HEK293 (cell line): ENCODE data around the gene ZNF629.

Experiments used
- CTCF ChIA-PET: fragments of 350-600 bp; formaldehyde crosslinking; extraction: SDS; loops from one replicate; lab custom pipeline; 2021; ENCODE audit warnings: antibody characterized with exemption; lab: Yijun Ruan, JAX
- POLR2A ChIA-PET: fragments of 300-600 bp; formaldehyde crosslinking; extraction: SDS; loops from one replicate; lab custom pipeline; 2020; ENCODE audit warnings: antibody characterized with exemption, inconsistent platforms; lab: Yijun Ruan, JAX
- H3K27ac ChIP-seq: fragments of 200-500 bp; sonication (Bioruptor generic); 2 replicates; pipeline ENCODE4 v1.5.1; 2014; ENCODE audit warnings: low read depth, low read length, control low read depth, inconsistent platforms; ENCODE audit errors: extremely low read depth
- H3K36me3 ChIP-seq, 2 experiments: fragments of 200-500 bp in 1 of 2; sonication (Bioruptor generic) in 1 of 2; 1 replicate in 1 of 2; 2 replicates in 1 of 2; pipeline ENCODE4 v1.5.1; 2014 to 2017; ENCODE audit warnings: inconsistent platforms in 2 of 2, low read length in 2 of 2; ENCODE audit not compliant: control insufficient read depth in 2 of 2, insufficient read depth in 1 of 2
- H3K4me1 ChIP-seq: fragments of 200-500 bp; sonication (Bioruptor generic); 2 replicates; pipeline ENCODE4 v1.5.1; 2014; ENCODE audit warnings: mild to moderate bottlenecking, low read length, inconsistent platforms; ENCODE audit not compliant: control insufficient read depth, insufficient read depth
- H3K4me3 ChIP-seq: 2 replicates; pipeline ENCODE4 v1.5.1; 2011; ENCODE audit warnings: low read depth, mild to moderate bottlenecking, control low read depth, low read length, moderate library complexity
- H3K9me3 ChIP-seq: fragments of 200-500 bp; sonication (Bioruptor generic); 2 replicates; pipeline ENCODE4 v1.5.1; 2014; ENCODE audit warnings: low read depth, low read length, inconsistent platforms; ENCODE audit not compliant: control insufficient read depth, insufficient read depth
- BCL11A ChIP-seq: fragments of 450-650 bp; formaldehyde crosslinking; IDR thresholded peaks from 2 replicates; pipeline ENCODE4 v1.5.1; 2016; ENCODE audit warnings: low read depth, missing biosample characterization, missing genetic modification characterization
- BCL11B ChIP-seq: fragments of 450-650 bp; formaldehyde crosslinking; IDR thresholded peaks from 2 replicates; pipeline ENCODE4 v1.5.1; 2016; ENCODE audit warnings: low read depth, missing biosample characterization, missing genetic modification characterization
- GLI2 ChIP-seq: fragments of 450-650 bp; formaldehyde crosslinking; IDR thresholded peaks from 2 replicates; pipeline ENCODE4; 2017; ENCODE audit warnings: missing biosample characterization, missing genetic modification characterization, low read depth, borderline replicate concordance
- GLIS1 ChIP-seq: fragments of 450-650 bp; formaldehyde crosslinking; IDR thresholded peaks from 2 replicates; pipeline ENCODE4 v1.5.1; 2016; ENCODE audit warnings: missing biosample characterization, missing genetic modification characterization
- GLIS2 ChIP-seq: fragments of 450-650 bp; formaldehyde crosslinking; IDR thresholded peaks from 2 replicates; pipeline ENCODE4 v1.5.1; 2016; ENCODE audit warnings: missing biosample characterization, missing genetic modification characterization
- SCRT2 ChIP-seq: fragments of 450-650 bp; formaldehyde crosslinking; IDR thresholded peaks from 2 replicates; pipeline ENCODE4 v1.5.1; 2016; ENCODE audit warnings: missing biosample characterization, missing genetic modification characterization
- WT1 ChIP-seq: fragments of 450-650 bp; formaldehyde crosslinking; IDR thresholded peaks from 2 replicates; pipeline ENCODE4 v1.5.1; 2016; ENCODE audit warnings: missing biosample characterization, missing genetic modification characterization
- ZFP41 ChIP-seq: fragments of 450-650 bp; formaldehyde crosslinking; IDR thresholded peaks from 2 replicates; pipeline ENCODE4 v1.5.1; 2016; ENCODE audit warnings: missing biosample characterization, missing genetic modification characterization, borderline replicate concordance
- ZNF175 ChIP-seq: fragments of 450-650 bp; formaldehyde crosslinking; IDR thresholded peaks from 2 replicates; pipeline ENCODE4 v1.5.1; 2016; ENCODE audit warnings: missing biosample characterization, missing genetic modification characterization
- ZNF221 ChIP-seq: fragments of 450-650 bp; formaldehyde crosslinking; IDR thresholded peaks from 2 replicates; pipeline ENCODE4 v1.5.1; 2017; ENCODE audit warnings: missing biosample characterization, missing genetic modification characterization, borderline replicate concordance
- ZNF239 ChIP-seq: fragments of 450-650 bp; formaldehyde crosslinking; IDR thresholded peaks from 2 replicates; pipeline ENCODE4 v1.5.1; 2016; ENCODE audit warnings: missing biosample characterization, missing genetic modification characterization
- ZNF354C ChIP-seq: fragments of 450-650 bp; formaldehyde crosslinking; IDR thresholded peaks from 2 replicates; pipeline ENCODE4 v1.5.1; 2016; ENCODE audit warnings: missing biosample characterization, missing genetic modification characterization, low read depth, borderline replicate concordance
- ZNF391 ChIP-seq: fragments of 450-650 bp; formaldehyde crosslinking; IDR thresholded peaks from 2 replicates; pipeline ENCODE4 v1.5.1; 2016; ENCODE audit warnings: low read depth, missing biosample characterization, missing genetic modification characterization, borderline replicate concordance
- ZNF510 ChIP-seq: fragments of 450-650 bp; formaldehyde crosslinking; IDR thresholded peaks from 2 replicates; pipeline ENCODE4 v1.5.1; 2018; ENCODE audit warnings: mild to moderate bottlenecking, missing genetic modification characterization, missing biosample characterization; ENCODE audit not compliant: insufficient replicate concordance
- ZNF677 ChIP-seq: fragments of 450-650 bp; IDR thresholded peaks from 2 replicates; pipeline ENCODE4 v1.5.0; 2018; ENCODE audit warnings: missing biosample characterization, mild to moderate bottlenecking, missing genetic modification characterization, moderate library complexity
- ZNF76 ChIP-seq: fragments of 450-650 bp; formaldehyde crosslinking; IDR thresholded peaks from 2 replicates; pipeline ENCODE4; 2016; ENCODE audit warnings: low read depth, missing biosample characterization, missing genetic modification characterization, borderline replicate concordance
- ZNF791 ChIP-seq: fragments of 450-650 bp; formaldehyde crosslinking; IDR thresholded peaks from 2 replicates; pipeline ENCODE4 v1.5.1; 2016; ENCODE audit warnings: missing biosample characterization, missing genetic modification characterization
- TF ChIP-seq, protein P1 (sequence below): fragments of 450-650 bp; formaldehyde crosslinking; IDR thresholded peaks from 2 replicates; pipeline ENCODE4 v1.5.1; 2016; ENCODE audit warnings: missing biosample characterization, missing genetic modification characterization, low read depth
- TF ChIP-seq, protein P2 (sequence below): fragments of 450-650 bp; formaldehyde crosslinking; conservative IDR thresholded peaks from 2 replicates; pipeline ENCODE4 v1.5.1; 2016; ENCODE audit warnings: low read depth, missing biosample characterization, missing genetic modification characterization
- TF ChIP-seq, protein P3 (sequence below): sonication (generic); formaldehyde crosslinking; IDR thresholded peaks from 2 replicates; pipeline ENCODE4 v1.8.1; 2022; ENCODE audit warnings: mild to moderate bottlenecking, moderate library complexity, missing genetic modification reagents
- TF ChIP-seq, protein P4 (sequence below): fragments of 450-650 bp; formaldehyde crosslinking; IDR thresholded peaks from 2 replicates; pipeline ENCODE4 v1.5.0; 2017; ENCODE audit warnings: missing biosample characterization, missing genetic modification characterization, borderline replicate concordance
- TF ChIP-seq, protein P5 (sequence below): fragments of 450-650 bp; formaldehyde crosslinking; IDR thresholded peaks from 2 replicates; pipeline ENCODE4 v1.5.1; 2017; ENCODE audit warnings: missing biosample characterization, missing genetic modification characterization

Gene ZNF629

DNA sequence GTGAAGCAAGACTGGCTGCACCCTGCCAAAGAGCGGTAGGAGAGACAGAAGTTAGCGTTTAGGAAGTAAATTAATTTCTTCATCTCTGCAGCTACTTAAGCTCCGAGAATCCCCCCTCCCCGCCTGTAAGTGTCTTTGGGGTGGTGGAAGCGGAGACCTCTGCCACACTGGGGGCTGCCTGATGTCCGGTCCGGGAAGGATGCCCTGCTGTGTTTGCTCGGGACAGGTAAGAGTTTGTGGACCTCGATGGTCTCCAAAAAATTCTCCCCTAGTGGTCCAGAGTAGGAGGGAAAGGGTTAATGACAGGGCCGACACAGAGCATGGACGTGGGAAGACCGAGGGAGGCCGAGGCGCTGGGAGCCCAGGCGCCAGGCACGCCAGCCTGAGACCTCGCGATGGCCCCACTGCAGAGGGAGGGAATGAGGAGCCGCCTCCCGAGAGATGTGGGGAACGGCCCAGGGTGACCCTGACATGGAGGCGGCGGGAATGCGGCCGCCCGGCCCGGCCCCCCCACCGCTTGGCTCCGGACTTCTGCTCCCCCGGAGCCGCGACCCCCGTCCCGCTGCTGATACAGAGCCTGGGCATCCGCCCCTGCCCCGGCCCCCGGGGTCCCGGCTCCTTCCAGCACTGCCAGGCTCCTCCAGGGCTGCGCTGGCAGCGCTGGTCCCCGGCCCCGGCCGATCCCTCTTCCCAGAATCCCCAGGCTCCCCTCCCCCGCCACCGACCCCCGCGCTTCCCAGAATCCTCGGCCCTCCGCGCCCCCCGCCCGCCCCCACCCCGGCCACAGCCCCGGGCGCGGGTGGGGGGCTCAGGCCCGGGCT lies 680 bp downstream of the ZNF629 start:
- H3K36me3 ChIP-seq, result peaks cover 0 to 41% of the 10 kb centered on the region in 2 experiments; a peak in 1 of 3 replicates
- ChIA-PET POLR2A (interaction anchor here (0.7 to 2.8 kb wide), 13 partner anchors 8 to 88 kb away, joined by 3 to 132 read pairs (median 5); partner anchors contain the start of genes PHKG2 and SRCAP), CTCF (interaction anchor here (0.6 to 1.3 kb wide), 2 partner anchors 19 to 80 kb away, joined by 4 to 5 read pairs; no protein-coding TSS in a partner anchor)
- H3K9me3 ChIP-seq, result no peaks in the 10 kb centered on the region
- peak overlapping the region; percentile 83 for H3K27ac ChIP-seq
- peak overlapping the region; percentile 96 for H3K4me3 ChIP-seq
- H3K4me1 ChIP-seq, result peaks cover 3% of the 10 kb centered on the region; the same call in 1 of the 2 replicates
- TF ChIP-seq, protein P1, sequence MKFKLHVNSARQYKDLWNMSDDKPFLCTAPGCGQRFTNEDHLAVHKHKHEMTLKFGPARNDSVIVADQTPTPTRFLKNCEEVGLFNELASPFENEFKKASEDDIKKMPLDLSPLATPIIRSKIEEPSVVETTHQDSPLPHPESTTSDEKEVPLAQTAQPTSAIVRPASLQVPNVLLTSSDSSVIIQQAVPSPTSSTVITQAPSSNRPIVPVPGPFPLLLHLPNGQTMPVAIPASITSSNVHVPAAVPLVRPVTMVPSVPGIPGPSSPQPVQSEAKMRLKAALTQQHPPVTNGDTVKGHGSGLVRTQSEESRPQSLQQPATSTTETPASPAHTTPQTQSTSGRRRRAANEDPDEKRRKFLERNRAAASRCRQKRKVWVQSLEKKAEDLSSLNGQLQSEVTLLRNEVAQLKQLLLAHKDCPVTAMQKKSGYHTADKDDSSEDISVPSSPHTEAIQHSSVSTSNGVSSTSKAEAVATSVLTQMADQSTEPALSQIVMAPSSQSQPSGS (tag by site-specific recombination), result no peak
- TF ChIP-seq GLIS2 (tag by site-specific recombination) (peak; percentile 89), ZNF677 (no peak), ZNF76 (tag by site-specific recombination) (peak; percentile 75), ZNF391 (tag by site-specific recombination) (peak; percentile 36; the same call in 1 of the 2 replicates), ZNF239 (tag by site-specific recombination) (no peak), ZNF510 (tag by site-specific recombination) (no peak), GLI2 (no peak), ZNF354C (tag by site-specific recombination) (no peak), BCL11B (tag by site-specific recombination) (no peak), ZNF791 (tag by site-specific recombination) (no peak), BCL11A (tag by site-specific recombination) (0 out of 2 replicates have a peak, but pooled peaks have one; percentile 53), ZNF221 (no peak), WT1 (tag by site-specific recombination) (no peak; the same call in 1 of the 2 replicates), GLIS1 (tag by site-specific recombination) (peak; percentile 53), ZNF175 (tag by site-specific recombination) (no peak), ZFP41 (tag by site-specific recombination) (no peak), SCRT2 (tag by site-specific recombination) (no peak)
- TF ChIP-seq, protein P2, sequence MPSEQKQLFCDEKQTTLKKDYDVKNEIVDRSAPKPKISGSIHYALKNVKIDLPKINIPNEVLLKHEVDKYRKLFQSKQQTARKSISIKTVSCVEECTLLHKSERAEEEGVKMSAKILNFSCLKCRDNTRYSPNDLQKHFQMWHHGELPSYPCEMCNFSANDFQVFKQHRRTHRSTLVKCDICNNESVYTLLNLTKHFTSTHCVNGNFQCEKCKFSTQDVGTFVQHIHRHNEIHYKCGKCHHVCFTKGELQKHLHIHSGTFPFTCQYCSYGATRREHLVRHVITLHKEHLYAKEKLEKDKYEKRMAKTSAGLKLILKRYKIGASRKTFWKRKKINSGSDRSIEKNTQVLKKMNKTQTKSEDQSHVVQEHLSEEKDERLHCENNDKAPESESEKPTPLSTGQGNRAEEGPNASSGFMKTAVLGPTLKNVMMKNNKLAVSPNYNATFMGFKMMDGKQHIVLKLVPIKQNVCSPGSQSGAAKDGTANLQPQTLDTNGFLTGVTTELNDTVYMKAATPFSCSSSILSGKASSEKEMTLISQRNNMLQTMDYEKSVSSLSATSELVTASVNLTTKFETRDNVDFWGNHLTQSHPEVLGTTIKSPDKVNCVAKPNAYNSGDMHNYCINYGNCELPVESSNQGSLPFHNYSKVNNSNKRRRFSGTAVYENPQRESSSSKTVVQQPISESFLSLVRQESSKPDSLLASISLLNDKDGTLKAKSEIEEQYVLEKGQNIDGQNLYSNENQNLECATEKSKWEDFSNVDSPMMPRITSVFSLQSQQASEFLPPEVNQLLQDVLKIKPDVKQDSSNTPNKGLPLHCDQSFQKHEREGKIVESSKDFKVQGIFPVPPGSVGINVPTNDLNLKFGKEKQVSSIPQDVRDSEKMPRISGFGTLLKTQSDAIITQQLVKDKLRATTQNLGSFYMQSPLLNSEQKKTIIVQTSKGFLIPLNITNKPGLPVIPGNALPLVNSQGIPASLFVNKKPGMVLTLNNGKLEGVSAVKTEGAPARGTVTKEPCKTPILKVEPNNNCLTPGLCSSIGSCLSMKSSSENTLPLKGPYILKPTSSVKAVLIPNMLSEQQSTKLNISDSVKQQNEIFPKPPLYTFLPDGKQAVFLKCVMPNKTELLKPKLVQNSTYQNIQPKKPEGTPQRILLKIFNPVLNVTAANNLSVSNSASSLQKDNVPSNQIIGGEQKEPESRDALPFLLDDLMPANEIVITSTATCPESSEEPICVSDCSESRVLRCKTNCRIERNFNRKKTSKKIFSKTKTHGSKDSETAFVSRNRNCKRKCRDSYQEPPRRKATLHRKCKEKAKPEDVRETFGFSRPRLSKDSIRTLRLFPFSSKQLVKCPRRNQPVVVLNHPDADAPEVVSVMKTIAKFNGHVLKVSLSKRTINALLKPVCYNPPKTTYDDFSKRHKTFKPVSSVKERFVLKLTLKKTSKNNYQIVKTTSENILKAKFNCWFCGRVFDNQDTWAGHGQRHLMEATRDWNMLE (tag by site-specific recombination), result no peak
- TF ChIP-seq, protein P3, sequence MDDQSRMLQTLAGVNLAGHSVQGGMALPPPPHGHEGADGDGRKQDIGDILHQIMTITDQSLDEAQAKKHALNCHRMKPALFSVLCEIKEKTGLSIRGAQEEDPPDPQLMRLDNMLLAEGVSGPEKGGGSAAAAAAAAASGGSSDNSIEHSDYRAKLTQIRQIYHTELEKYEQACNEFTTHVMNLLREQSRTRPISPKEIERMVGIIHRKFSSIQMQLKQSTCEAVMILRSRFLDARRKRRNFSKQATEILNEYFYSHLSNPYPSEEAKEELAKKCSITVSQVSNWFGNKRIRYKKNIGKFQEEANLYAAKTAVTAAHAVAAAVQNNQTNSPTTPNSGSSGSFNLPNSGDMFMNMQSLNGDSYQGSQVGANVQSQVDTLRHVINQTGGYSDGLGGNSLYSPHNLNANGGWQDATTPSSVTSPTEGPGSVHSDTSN (CRISPR knock-in tag), result 0 out of 2 replicates have a peak, but pooled peaks have one; percentile 53
- TF ChIP-seq, protein P4, sequence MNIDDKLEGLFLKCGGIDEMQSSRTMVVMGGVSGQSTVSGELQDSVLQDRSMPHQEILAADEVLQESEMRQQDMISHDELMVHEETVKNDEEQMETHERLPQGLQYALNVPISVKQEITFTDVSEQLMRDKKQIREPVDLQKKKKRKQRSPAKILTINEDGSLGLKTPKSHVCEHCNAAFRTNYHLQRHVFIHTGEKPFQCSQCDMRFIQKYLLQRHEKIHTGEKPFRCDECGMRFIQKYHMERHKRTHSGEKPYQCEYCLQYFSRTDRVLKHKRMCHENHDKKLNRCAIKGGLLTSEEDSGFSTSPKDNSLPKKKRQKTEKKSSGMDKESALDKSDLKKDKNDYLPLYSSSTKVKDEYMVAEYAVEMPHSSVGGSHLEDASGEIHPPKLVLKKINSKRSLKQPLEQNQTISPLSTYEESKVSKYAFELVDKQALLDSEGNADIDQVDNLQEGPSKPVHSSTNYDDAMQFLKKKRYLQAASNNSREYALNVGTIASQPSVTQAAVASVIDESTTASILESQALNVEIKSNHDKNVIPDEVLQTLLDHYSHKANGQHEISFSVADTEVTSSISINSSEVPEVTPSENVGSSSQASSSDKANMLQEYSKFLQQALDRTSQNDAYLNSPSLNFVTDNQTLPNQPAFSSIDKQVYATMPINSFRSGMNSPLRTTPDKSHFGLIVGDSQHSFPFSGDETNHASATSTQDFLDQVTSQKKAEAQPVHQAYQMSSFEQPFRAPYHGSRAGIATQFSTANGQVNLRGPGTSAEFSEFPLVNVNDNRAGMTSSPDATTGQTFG (tag by site-specific recombination), result no peak
- TF ChIP-seq, protein P5, sequence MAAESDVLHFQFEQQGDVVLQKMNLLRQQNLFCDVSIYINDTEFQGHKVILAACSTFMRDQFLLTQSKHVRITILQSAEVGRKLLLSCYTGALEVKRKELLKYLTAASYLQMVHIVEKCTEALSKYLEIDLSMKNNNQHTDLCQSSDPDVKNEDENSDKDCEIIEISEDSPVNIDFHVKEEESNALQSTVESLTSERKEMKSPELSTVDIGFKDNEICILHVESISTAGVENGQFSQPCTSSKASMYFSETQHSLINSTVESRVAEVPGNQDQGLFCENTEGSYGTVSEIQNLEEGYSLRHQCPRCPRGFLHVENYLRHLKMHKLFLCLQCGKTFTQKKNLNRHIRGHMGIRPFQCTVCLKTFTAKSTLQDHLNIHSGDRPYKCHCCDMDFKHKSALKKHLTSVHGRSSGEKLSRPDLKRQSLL (tag by site-specific recombination), result no peak; the same call in 1 of the 2 replicates
